H1 (cell line): ENCODE measurements around the gene PDIA2. TPM values are rescaled to one million over a fixed set of nuclear protein-coding genes. Genes with fewer than 3 reads are reported as not detected.

Experiments used
- CHD7 ChIP-seq: fragments of 300-600 bp; sonication (generic); IDR thresholded peaks from 2 replicates; pipeline ENCODE4 v1.7.1; 2012; ENCODE audit warnings: low read length, moderate library complexity, mild to moderate bottlenecking, inconsistent platforms; ENCODE audit not compliant: insufficient replicate concordance
- CTBP2 ChIP-seq: IDR thresholded peaks from 2 replicates; pipeline ENCODE4 v1.7.0; 2011; ENCODE audit warnings: borderline replicate concordance, mild to moderate bottlenecking, moderate library complexity, mixed read lengths, low read length; ENCODE audit not compliant: insufficient read depth, insufficient read length
- CTCF ChIP-seq, 3 experiments: IDR thresholded peaks; 1 replicate in 2 of 3; 2 replicates in 1 of 3; pipeline versions ENCODE4 v1.5.1 to v1.6.1; 2011; ENCODE audit warnings: low read length in 3 of 3, mild to moderate bottlenecking in 3 of 3, inconsistent platforms in 2 of 3, low read depth in 1 of 3, moderate library complexity in 1 of 3; ENCODE audit not compliant: insufficient read depth in 1 of 3; ENCODE audit errors: control extremely low read depth in 1 of 3
- PHF8 ChIP-seq: fragments of 200-600 bp; sonication (generic); conservative IDR thresholded peaks from 2 replicates; pipeline ENCODE4 v1.7.1; 2012; ENCODE audit warnings: low read depth, mild to moderate bottlenecking, inconsistent platforms, low read length, moderate library complexity
- RAD21 ChIP-seq, 2 experiments: IDR thresholded peaks in 1 of 2; conservative IDR thresholded peaks in 1 of 2; 2 replicates each; pipeline ENCODE4 v1.6.1; 2011; ENCODE audit warnings: low read depth in 2 of 2, low read length in 2 of 2, improper control_type of control experiment in 1 of 2, inconsistent platforms in 1 of 2, mild to moderate bottlenecking in 1 of 2, moderate library complexity in 1 of 2
- RBBP5 ChIP-seq: IDR thresholded peaks from 2 replicates; pipeline ENCODE4 v1.7.1; 2012; ENCODE audit warnings: low read depth, mild to moderate bottlenecking, inconsistent platforms, low read length, moderate library complexity, borderline replicate concordance
- TCF12 ChIP-seq: IDR thresholded peaks from 2 replicates; pipeline ENCODE4 v1.6.1; 2011; ENCODE audit warnings: low read depth, mild to moderate bottlenecking, low read length
- polyA plus RNA-seq, 7 experiments: library from polyadenylated mRNA; depleted of rRNA in 3 of 7; stranded (reverse) in 5 of 7; unstranded in 2 of 7; fragments of >200 nt in 5 of 7; fragments of 200-250 nt in 2 of 7; gene quantifications; 1 replicate in 5 of 7; 2 replicates in 1 of 7; 4 replicates in 1 of 7; pipeline versions ENCODE4 v1.2.1 to v1.2.3, GENCODE V29; 2011 to 2013; ENCODE audit warnings: missing spikeins in 2 of 7, mixed read lengths in 2 of 7
- total RNA-seq: library from RNA; stranded (reverse); fragmentation: NEBNext Ultra II Directional; extraction: Animal tissue kit (Norgen Biotek cat#: 25700); gene quantifications from 2 replicates; pipeline ENCODE4 v1.2.1, GENCODE V29; 2021

The PDIA2 gene
- total and polyA plus RNA-seq, 2 of the 8 experiments (the other 6 are each of a cell fraction or from before 2014, with no cell fraction given): 0.34 to 0.50 TPM

- no peak for TF ChIP-seq CHD7
- TF ChIP-seq TCF12: no peak
- no peak for TF ChIP-seq CTCF (IDR thresholded peaks at IDR 0.05; ENCODE audit: control extremely low read depth in 1 of 3, insufficient read depth in 1 of 3, low read depth in 1 of 3, low read length in 3 of 3)
- no peak for TF ChIP-seq CTBP2
- no peak for TF ChIP-seq PHF8
- TF ChIP-seq RBBP5: no peak
- TF ChIP-seq RAD21 (IDR thresholded peaks at IDR 0.05 in 1 of 2, conservative IDR thresholded peaks at IDR 0.05 in 1 of 2; ENCODE audit: low read depth in 2 of 2, low read length in 2 of 2): no peak
- TF ChIP-seq, all 59 proteins: peak for 0
Observed at GRCh38 chr16:239948-240277, 43.1 kb upstream of the PDIA2 start (continued).
